MM.1S (cell line): ENCODE results near the gene BCL3.

Source experiments
- DNase-seq: peaks from one replicate; pipeline ENCODE4 v3.0.0-alpha.2; 2015
- H2AFZ ChIP-seq: fragments of 300-600 bp; sonication (generic); 2 replicates; pipeline ENCODE4 v1.6.0; 2016; ENCODE audit warnings: antibody characterized with exemption, low read length
- H3F3A ChIP-seq: fragments of 300-600 bp; sonication (generic); 2 replicates; pipeline ENCODE4 v1.6.1; 2016; ENCODE audit warnings: mild to moderate bottlenecking, antibody characterized with exemption, low read length, moderate library complexity, mixed read lengths; ENCODE audit not compliant: insufficient read depth
- H3K27ac ChIP-seq: fragments of 300-600 bp; sonication (generic); 2 replicates; pipeline ENCODE4 v1.5.1; 2016; ENCODE audit warnings: mild to moderate bottlenecking, low read length
- H3K27me3 ChIP-seq: fragments of 300-600 bp; sonication (generic); replicated peaks from 2 replicates; pipeline ENCODE4 v1.6.0; 2016; ENCODE audit warnings: low read length; ENCODE audit not compliant: insufficient read depth
- H3K36me3 ChIP-seq: fragments of 300-600 bp; sonication (generic); replicated peaks from 2 replicates; pipeline ENCODE4 v1.6.1; 2016; ENCODE audit warnings: mild to moderate bottlenecking, low read length, mixed read lengths; ENCODE audit not compliant: insufficient read depth
- H3K4me1 ChIP-seq: fragments of 300-600 bp; sonication (generic); 2 replicates; pipeline ENCODE4 v1.6.1; 2016; ENCODE audit warnings: low read length, mixed read lengths
- H3K4me2 ChIP-seq: fragments of 300-600 bp; sonication (generic); 2 replicates; pipeline ENCODE4 v1.6.0; 2016; ENCODE audit warnings: low read depth, low read length
- H3K4me3 ChIP-seq: fragments of 300-600 bp; sonication (generic); 2 replicates; pipeline ENCODE4 v1.5.1; 2016; ENCODE audit warnings: low read length, mixed read lengths
- H3K79me2 ChIP-seq: fragments of 300-600 bp; sonication (generic); 2 replicates; pipeline ENCODE4 v1.6.1; 2016; ENCODE audit warnings: mixed run types, low read length, mixed read lengths
- H3K9ac ChIP-seq: fragments of 300-600 bp; sonication (generic); 2 replicates; pipeline ENCODE4 v1.6.1; 2016; ENCODE audit warnings: low read length, mixed read lengths
- H3K9me2 ChIP-seq: fragments of 300-600 bp; sonication (generic); replicated peaks from 2 replicates; pipeline ENCODE4 v1.6.1; 2016; ENCODE audit warnings: mild to moderate bottlenecking, low read length, mixed read lengths; ENCODE audit not compliant: insufficient read depth
- H3K9me3 ChIP-seq: fragments of 300-600 bp; sonication (generic); replicated peaks from 2 replicates; pipeline ENCODE4 v1.6.1; 2016; ENCODE audit warnings: mild to moderate bottlenecking, low read length, mixed read lengths; ENCODE audit not compliant: insufficient read depth
- H4K20me1 ChIP-seq: fragments of 300-600 bp; sonication (generic); 2 replicates; pipeline ENCODE4 v1.6.1; 2016; ENCODE audit warnings: mild to moderate bottlenecking, low read length, moderate library complexity, mixed read lengths; ENCODE audit not compliant: insufficient read depth
- CTCF ChIP-seq: fragments of 300-600 bp; sonication (generic); IDR thresholded peaks from 2 replicates; pipeline ENCODE4 v1.5.1; 2016; ENCODE audit warnings: antibody characterized with exemption, low read length, mixed read lengths
- EZH2 ChIP-seq: fragments of 300-600 bp; sonication (generic); optimal IDR thresholded peaks from 2 replicates; pipeline ENCODE3; 2017; ENCODE audit warnings: low read depth, mild to moderate bottlenecking, antibody characterized with exemption, low read length, mixed read lengths
- EZH2phosphoT487 ChIP-seq: fragments of 300-600 bp; sonication (generic); IDR thresholded peaks from 2 replicates; pipeline ENCODE4 v1.6.1; 2018; ENCODE audit warnings: antibody characterized with exemption, low read length

The BCL3 gene

DNA sequence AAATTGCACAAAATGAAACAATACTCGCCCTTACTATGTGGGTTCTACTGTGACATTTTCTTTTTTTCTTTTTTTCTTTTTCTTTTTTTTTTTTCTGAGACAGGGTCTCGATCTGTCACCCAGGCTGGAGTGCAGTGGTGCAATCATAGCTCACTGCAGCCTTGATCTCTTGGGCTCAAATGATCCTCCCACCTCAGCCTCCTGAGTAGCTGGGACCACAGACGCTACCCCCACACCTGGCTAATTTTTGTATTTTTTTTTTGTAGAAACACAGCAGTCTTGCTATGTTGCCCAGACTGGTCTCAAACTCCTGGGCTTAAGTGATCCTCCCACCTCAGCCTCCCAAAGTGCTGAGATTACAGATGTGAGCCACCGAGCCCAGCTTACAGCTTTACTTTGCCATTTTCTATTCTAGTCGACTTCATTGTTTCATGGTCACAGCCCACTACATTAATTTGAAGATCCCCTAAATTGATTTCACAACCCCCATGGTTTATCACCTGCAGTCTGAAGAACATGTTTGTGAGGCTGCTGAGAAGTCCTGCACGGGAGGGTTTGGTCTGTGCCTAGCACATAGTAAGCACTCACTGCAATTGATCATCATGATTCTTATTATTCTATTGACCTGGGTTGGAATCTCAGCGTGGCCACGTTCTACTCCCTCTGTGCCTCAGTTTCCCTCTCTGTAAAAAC is 3.8 kb downstream of the BCL3 start:
- peaks cover 43% of the 10 kb centered on the region for H3K79me2 ChIP-seq
- H3K4me1 ChIP-seq: peaks cover 44% of the 10 kb centered on the region
- H3K36me3 ChIP-seq: no peaks in the 10 kb centered on the region
- peak overlapping the region; percentile 97 for H3K27ac ChIP-seq
- H3K9me2 ChIP-seq: no peaks in the 10 kb centered on the region
- H3K27me3 ChIP-seq: no peaks in the 10 kb centered on the region
- no peaks in the 10 kb centered on the region for H4K20me1 ChIP-seq
- no peak for DNase-seq
- no peak overlapping the region for H2AFZ ChIP-seq
- H3K4me2 ChIP-seq: peak overlapping the region; percentile 99
- H3F3A ChIP-seq: peaks cover 23% of the 10 kb centered on the region
- peak overlapping the region; percentile 12; the same call in 1 of the 2 replicates for H3K4me3 ChIP-seq
- no peaks in the 10 kb centered on the region for H3K9me3 ChIP-seq
- H3K9ac ChIP-seq: peak overlapping the region; percentile 31; the same call in 1 of the 2 replicates
- TF ChIP-seq EZH2: no peak
- TF ChIP-seq EZH2phosphoT487: no peak
- TF ChIP-seq CTCF: no peak

DNA sequence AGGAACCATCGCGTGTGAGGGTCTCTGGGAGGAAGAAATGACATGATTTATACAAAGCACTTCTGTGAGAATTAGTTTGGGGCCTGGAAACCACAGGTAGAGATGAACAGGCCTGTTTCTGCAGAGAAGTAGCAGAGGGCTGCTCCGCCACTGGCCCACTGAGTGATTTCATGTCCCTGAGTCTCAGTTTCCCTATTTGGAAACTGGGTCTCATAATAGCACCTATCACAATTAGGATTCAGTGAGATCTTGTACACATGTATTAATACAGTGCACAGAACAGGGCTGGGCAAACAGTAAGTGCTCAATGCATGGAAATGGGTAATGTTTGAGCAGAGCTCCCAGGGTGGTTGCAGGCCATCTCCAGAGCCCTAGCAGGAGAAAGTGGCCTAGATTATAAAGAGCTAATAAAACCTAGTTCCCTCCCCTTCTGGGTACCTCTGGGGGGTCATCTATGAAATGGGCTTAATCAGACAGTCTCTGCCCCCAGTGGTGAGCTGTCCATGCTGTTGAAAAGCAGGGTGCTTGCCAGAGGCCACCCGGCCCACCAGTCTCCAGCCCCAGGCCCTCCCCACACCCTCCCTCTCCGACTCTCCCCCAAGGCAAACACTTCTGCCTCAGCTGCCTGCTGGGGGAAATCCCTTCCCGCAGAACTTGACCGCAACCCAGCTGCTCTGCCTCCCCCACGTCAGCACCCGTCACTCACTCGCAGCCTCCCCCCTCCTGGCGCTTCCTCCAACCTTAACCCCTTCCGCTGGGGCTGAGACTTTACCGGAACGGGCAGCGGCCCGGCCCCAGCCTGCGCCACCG is 4.5 kb downstream of the BCL3 start:
- H3K9me2 ChIP-seq: no peaks in the 10 kb centered on the region
- H3K27me3 ChIP-seq: no peaks in the 10 kb centered on the region
- H3K9ac ChIP-seq: peak overlapping the region; percentile 96
- H3K9me3 ChIP-seq: no peaks in the 10 kb centered on the region
- peak; percentile 97 for DNase-seq
- peak overlapping the region; percentile 97 for H3K27ac ChIP-seq
- peaks cover 42% of the 10 kb centered on the region for H3K4me1 ChIP-seq
- H3K36me3 ChIP-seq: no peaks in the 10 kb centered on the region
- H3K4me2 ChIP-seq: peak overlapping the region; percentile 99
- peaks cover 43% of the 10 kb centered on the region for H3K79me2 ChIP-seq
- no peaks in the 10 kb centered on the region for H4K20me1 ChIP-seq
- TF ChIP-seq CTCF (no peak), EZH2 (no peak), EZH2phosphoT487 (no peak)
- H3K4me3 ChIP-seq: peak overlapping the region; percentile 57; the same call in 1 of the 2 replicates
- no peak overlapping the region for H2AFZ ChIP-seq
- peaks cover 19% of the 10 kb centered on the region for H3F3A ChIP-seq

- Histone ChIP-seq H3K9me2 (no peaks in the 10 kb centered on the region), H3K4me2 (peak overlapping the region; percentile 99), H3K27ac (peak overlapping the region; percentile 97), H3K36me3 (no peaks in the 10 kb centered on the region), H3K4me1 (peaks cover 41% of the 10 kb centered on the region), H3K4me3 (peak overlapping the region; percentile 57), H3F3A (peaks cover 17% of the 10 kb centered on the region), H3K9ac (peak overlapping the region; percentile 96), H3K79me2 (peaks cover 43% of the 10 kb centered on the region), H3K9me3 (no peaks in the 10 kb centered on the region), H3K27me3 (no peaks in the 10 kb centered on the region), H2AFZ (no peak overlapping the region), H4K20me1 (no peaks in the 10 kb centered on the region)
- DNase-seq: no peak
- TF ChIP-seq EZH2phosphoT487: no peak
- no peak for TF ChIP-seq CTCF
- TF ChIP-seq EZH2: no peak
These were observed 5.1 kb downstream of the BCL3 start for GRCh38 chr19:44753626-44753931.
